ENCODE data around the gene CCS.
"Not testable (repeated sequence)": the region's sequence is repeated elsewhere in the genome, so short reads cannot be mapped to it uniquely, and the experiment has no call there.

Gene CCS, protein sequence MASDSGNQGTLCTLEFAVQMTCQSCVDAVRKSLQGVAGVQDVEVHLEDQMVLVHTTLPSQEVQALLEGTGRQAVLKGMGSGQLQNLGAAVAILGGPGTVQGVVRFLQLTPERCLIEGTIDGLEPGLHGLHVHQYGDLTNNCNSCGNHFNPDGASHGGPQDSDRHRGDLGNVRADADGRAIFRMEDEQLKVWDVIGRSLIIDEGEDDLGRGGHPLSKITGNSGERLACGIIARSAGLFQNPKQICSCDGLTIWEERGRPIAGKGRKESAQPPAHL

GRCh38 chr11:66592457-66593302 is at the start of gene CCS, which contains the start of gene CCDC87:
Gene CCS, plus strand, starts transcription at chr11:66593185. Its CDS starts 77 bp downstream, at chr11:66593262.
Gene CCDC87, minus strand, starts transcription at chr11:66593063. Its CDS starts 48 bp downstream, at chr11:66593015.
- peak; percentile 99 for DNase-seq (ENCODE audit: low read depth)

DNA sequence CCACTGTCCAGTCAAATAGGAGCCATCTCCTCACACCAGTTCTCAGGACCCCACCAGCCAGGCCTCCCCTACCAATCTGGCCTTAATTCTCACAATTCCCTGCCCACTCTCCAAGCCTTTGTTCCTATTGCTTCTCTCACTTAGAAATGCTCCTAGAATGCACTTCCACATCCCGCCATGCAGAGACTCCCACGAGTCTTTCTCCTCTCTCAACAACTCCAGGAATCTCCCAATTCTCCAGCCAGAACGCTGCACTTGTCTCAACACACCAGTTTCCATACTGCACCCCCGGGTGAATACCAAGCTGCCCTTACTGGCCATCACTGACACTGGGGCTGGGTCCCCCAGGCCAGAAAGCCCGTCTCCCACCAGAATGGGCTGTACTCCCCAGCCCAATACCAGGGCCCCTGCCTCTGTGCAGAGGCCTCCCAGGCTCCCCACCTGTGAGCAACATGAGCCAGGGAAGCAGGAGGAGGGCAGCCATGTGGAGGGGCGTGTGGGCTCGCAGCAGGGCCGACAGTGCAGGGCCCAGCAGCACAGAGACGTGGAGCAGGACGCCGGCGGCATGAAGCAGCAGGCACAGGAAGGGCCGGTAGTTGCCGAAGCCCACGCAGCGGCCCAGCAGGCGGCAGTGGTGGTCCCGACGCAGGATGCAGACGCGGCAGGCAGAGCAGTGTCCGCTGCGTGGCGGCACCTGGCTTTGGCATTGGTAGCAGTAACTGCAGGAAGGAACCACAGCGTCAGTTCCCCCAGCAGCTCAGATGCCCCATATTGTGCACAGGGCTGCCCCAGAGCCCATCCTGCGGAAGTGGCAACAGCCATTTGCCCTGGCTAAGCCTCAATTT is 49.5 kb upstream of the CCS start:
- peak; percentile 26 for DNase-seq (ENCODE audit: low read depth)

- not testable (repeated sequence) for DNase-seq (ENCODE audit: low read depth)
These were observed 48.0 kb upstream of the CCS start for GRCh38 chr11:66544952-66545351.

DNA sequence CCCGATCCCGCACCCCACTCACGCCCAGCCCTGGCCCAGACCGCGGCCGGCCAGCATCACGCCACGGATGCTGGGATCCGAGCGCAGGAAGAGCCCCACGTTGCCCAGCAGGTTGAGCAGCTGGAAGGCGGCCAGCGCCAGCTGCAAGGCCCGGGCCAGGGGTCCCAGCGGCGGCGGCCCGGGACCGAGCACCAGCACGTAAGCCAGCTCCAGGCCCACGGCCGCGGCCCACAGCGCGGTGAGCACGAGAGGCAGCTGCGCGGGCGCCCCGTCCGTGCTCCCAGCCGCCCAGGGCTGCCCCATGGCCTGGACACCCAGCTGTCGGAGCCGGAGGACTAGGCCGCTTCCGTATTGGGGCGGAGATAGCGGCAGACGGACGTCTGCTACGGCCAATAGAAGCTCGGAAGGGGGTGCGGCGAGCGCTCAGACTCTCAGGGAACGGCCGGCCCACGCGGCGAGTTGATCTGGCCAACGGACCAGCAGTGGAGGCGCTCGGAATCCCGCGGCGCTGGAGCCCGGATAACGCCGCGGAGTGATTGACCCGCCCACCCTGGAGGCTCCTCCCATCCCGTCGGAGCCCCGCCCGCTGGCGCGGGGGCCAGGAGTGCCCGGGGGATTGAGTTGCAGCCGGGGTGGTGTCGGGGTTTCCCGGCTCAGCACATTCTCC is 47.2 kb upstream of the CCS start, which contains the start of gene ZDHHC24:
TSS of gene ZDHHC24 (minus strand) at position 348 of the 667 bp plus-strand sequence. CDS start at position 303, 45 bp downstream.
- DNase-seq (ENCODE audit: low read depth), result peak; percentile 84

DNA sequence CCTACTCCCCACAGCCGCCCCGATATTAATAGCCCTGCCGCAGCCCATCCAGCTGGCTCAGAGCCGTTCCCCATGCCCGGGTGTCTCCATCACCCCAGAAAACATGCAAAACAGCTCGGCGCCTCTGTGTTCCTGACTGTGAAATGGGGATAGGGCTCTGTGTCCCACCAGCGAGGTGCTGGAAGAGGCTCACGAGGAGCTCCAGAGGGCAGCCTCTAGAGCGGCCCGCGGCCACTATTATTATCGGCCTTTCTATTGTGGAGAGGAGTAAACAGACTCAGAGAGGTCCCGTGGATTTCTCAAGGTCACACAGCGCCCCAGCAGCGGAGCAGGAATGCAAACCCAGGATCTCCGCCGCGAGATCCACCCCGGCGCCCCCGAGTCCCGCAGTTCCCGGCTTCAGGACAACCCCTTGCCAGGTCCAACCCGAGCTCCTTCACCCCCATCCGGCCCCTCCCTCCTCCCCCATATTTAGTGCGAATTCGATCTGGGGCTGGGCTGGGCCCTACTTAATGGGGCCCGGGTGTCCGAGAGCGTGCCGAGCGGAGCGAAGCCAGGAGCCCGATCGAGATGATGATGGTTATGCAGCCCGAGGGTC is 46.5 kb upstream of the CCS start, which contains the start of gene ACTN3:
TSS of gene ACTN3 (plus strand) at position 536 of the 598 bp plus-strand sequence. CDS start at position 571, 35 bp downstream.
- DNase-seq (ENCODE audit: low read depth), result no peak

- no peak for DNase-seq (ENCODE audit: low read depth)
These were observed 45.9 kb upstream of the CCS start for GRCh38 chr11:66546966-66547661.

GRCh38 chr11:66547662-66548009 is 45.3 kb upstream of the CCS start:
- DNase-seq (ENCODE audit: low read depth), result no peak

GRCh38 chr11:66548041-66548440 is 44.9 kb upstream of the CCS start:
- DNase-seq (ENCODE audit: low read depth), result no peak

GRCh38 chr11:66548774-66549630 is 44.0 kb upstream of the CCS start:
- DNase-seq (ENCODE audit: low read depth), result no peak

DNA sequence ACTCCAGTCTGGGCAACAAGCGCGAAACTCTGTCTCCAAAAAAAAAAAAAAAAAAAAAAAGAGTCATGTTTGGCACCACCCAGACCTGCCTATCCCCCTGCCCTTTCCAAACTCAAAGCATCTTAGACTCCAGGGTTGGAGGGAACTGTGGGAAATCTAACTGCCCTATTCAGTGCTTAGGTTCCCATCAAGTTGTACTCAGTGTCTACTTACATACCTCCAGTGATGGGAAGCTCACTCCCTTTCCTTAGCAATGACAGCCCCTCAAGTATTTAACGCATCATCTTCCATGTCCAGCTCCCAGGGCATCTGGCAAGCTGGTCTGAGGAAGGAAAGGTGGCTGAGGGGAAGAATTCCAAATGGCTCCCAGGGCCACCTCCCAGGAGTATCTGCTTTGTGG is 43.3 kb upstream of the CCS start:
- DNase-seq (ENCODE audit: low read depth), result no peak

DNA sequence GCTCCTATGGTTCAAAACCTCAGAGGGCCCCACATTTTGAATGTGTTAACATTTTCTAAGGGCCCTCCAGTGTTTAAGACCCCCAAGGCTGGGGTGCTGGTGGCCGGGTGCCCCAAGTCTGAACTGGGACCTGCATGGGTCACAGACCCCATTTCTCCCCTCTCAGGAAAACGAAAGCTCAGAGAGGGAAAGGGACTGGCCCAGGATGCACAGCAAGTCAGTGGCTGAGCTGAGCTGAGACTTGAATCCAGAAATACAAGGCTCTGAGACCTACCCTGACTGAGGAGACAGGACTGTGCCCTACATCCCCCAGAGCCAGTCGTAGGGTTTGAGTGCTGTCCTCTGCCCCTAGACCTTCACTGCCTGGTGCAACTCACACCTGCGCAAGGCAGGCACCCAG is 42.1 kb upstream of the CCS start:
- DNase-seq (ENCODE audit: low read depth), result no peak

- DNase-seq (ENCODE audit: low read depth), result no peak
These were observed 38.4 kb upstream of the CCS start for GRCh38 chr11:66554602-66555001.

DNA sequence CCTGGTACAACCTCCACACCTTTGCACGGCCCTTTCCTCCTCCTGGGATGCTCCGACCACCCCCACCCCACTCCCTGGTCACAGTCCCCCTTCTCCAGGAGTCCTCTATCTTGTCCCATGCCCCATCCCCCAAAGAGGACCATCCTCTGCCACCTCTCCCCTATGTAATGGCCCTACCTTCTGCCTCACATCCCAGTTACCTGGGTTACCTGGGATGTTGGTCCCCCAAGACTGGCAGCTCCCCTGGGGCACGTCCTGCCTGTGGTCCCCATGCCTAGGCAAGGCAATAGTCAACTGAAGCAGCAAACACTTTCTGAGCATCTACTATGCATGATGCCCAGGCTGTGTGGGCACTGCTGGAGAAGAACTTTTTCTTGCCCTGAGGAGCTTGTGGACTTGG is 37.6 kb upstream of the CCS start:
- no peak for DNase-seq (ENCODE audit: low read depth)

DNA sequence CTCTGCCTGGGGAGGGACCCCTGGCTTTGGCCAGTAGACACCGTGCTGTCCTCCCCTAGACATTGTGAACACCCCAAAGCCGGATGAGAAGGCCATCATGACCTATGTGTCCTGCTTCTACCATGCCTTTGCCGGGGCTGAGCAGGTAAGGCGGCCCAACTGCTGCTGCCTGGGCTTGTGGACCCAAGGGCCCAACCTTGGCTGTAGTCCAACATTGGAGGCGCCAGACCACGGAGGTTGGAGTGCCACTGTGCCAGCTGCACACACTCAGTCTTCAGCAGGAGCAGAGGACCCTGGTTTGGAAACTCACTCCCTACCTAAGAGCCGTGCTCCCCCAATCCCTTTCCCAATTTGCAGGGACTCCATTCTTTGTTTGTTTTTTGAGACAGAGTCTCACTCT is 36.9 kb upstream of the CCS start:
- DNase-seq (ENCODE audit: low read depth), result no peak

DNA sequence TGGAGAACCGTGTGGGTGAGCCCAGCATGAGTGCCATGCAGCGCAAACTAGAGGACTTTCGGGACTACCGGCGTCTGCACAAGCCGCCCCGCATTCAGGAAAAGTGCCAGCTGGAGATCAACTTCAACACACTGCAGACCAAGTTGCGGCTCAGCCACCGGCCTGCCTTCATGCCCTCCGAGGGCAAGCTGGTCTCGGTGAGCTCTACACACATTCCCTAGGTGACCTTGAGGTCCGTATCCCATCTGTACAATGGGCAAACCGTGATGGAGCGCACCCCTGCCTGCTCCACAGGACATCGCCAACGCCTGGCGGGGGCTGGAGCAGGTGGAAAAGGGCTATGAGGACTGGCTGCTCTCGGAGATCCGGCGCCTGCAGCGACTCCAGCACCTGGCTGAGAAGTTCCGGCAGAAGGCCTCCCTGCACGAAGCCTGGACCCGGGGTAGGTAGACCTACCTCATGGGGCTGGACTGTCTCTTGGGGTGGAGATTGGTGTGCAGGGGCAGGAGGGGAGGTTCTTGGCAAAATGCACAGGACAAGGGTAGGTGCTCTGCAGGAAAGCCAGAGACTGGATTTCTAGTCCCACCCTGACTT is 35.2 kb upstream of the CCS start:
- DNase-seq (ENCODE audit: low read depth), result no peak

DNA sequence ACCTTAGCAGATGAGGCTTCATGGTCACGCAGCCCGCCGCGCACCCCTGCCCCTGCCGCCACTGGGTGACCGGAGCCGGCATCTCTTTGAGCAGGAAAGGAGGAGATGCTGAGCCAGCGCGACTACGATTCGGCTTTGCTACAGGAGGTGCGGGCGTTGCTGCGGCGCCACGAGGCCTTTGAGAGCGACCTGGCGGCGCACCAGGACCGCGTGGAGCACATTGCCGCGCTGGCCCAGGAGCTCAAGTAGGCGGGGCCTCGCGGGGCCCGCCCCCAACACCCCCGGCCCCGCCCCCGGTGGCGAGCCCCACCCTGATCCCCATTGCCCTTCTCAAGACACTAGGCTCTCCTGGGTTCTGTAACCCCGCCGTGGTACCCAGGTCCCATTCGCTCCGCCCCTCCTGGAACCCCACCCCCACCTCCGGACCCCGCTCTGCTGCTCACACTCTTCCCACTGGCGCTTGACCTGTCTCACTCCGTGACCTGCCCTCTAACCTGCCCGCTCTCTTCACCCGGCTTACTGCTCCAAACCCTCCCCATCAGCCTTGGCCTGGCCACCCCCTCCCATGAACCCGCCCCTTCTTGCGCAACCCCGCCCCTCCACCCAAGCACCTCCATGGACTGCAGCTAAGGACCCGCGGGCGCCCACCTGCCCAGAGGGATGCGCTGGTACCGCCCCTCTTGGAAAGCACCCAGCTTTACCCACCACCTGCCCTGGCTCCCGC is 33.7 kb upstream of the CCS start:
- peak; percentile 19 for DNase-seq (ENCODE audit: low read depth)

GRCh38 chr11:66559866-66560676 is 32.9 kb upstream of the CCS start:
- no peak for DNase-seq (ENCODE audit: low read depth)

Measured in activated T-helper 9 cell treated with anti-CD3 and anti-CD28 coated beads, Interleukin-2, amount 50 U/mL, for 16 hours (primary cell).